Activated naive CD4-positive, alpha-beta T cell treated with Interleukin-2 at 50 U/mL for 16 hours (primary cell): ENCODE data around the gene LYG2.
"Not testable (repeated sequence)": the region's sequence is repeated elsewhere in the genome, so short reads cannot be mapped to it uniquely, and the experiment has no call there.

ENCODE experiments used
- DNase-seq: peaks from one replicate; pipeline ENCODE4 v3.0.0-alpha.2; 2020

LYG2 gene

GRCh38 chr2:99255491-99256318 is at the start of gene LYG2:
TSS of gene LYG2 (minus strand) at chr2:99255666. CDS start at chr2:99254260, 1,406 bp downstream.
- no peak for DNase-seq

- not testable (repeated sequence) for DNase-seq
These were observed 45.6 kb upstream of the LYG2 start, which contains the start of gene LYG1 for GRCh38 chr2:99301097-99301496. TSS of gene LYG1 (minus strand) at chr2:99301197. CDS start at chr2:99295670, 5,527 bp downstream.

- no peak for DNase-seq
These were observed 44.1 kb upstream of the LYG2 start for GRCh38 chr2:99299580-99299979.

- DNase-seq = no peak
These were observed 42.5 kb upstream of the LYG2 start for GRCh38 chr2:99297994-99298393.

GRCh38 chr2:99285526-99285925 is 30.1 kb upstream of the LYG2 start:
- DNase-seq = no peak

GRCh38 chr2:99279969-99280695 is 24.7 kb upstream of the LYG2 start:
- no peak for DNase-seq

GRCh38 chr2:99278793-99279291 is 23.4 kb upstream of the LYG2 start:
- DNase-seq = no peak

DNA sequence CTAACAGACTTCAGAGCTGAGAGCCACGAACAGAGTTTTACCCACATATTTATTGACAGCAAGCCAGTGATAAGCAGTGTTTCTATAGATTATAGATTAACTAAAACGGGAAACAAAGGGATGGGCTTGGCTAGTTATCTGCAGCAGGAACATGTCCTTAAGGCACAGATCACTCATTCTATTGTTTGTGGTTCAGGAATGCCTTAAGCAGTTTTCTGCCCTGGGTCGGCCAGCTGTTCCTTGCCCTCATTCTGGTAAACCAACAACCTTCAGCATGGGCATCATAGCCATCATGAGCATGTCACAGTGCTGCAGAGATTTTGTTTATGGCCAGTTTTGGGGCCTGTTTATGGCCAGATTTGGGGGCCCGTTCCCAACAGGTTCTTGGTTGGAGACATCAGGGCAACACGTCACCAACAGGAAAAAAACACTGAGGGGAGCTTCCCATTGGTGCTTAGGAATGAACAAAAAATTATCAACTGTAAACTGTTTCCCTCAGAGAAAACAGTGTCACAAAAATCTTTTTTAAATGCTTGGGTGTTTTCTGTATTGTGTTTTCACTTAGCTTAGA is 22.8 kb upstream of the LYG2 start:
- not testable (repeated sequence) for DNase-seq

DNA sequence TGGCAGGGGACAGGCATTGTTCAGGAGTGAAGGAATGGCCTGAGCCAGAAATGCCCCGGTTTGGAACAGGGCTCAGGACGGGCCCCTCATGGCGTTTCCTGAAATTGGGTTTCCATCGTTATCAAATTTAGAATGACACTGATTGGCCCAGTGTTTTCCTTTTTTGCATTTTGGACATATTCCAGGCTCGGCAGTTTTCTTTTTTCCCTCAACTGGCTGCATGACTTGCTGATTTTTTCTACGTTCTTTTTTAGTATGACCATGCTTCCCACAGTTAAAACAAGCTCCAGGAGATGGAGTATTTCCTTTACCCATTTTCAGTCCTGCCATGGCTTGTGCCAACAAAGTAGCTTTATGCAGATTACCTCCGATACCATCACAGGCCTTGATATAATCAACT is 20.4 kb upstream of the LYG2 start:
- no peak for DNase-seq

GRCh38 chr2:99261242-99261641 is 5.8 kb upstream of the LYG2 start:
- no peak for DNase-seq

GRCh38 chr2:99260184-99260583 is 4.7 kb upstream of the LYG2 start:
- DNase-seq = no peak

- no peak for DNase-seq
These were observed 4.0 kb upstream of the LYG2 start for GRCh38 chr2:99259465-99259864.

DNA sequence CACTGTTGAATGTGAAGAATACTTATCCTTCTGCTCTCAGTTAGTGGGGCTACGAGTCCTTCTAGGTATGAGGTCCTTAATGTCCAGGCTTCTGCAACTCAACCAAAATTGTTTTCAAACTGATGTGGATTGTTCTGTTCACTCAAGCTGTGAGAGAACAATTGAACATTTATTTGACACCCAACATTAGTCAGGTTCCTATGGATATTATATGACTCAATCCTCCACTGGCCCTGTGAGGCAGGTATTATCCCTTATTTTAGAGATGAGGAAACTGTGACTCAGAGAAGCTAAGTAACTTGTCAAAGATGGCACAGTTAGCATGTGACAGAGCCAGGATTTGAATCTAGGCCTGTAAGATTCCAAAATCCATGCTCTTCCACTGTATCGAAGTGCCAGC is 1.2 kb upstream of the LYG2 start:
- no peak for DNase-seq

- no peak for DNase-seq
These were observed 5.5 kb downstream of the LYG2 start for GRCh38 chr2:99249951-99250350.

DNA sequence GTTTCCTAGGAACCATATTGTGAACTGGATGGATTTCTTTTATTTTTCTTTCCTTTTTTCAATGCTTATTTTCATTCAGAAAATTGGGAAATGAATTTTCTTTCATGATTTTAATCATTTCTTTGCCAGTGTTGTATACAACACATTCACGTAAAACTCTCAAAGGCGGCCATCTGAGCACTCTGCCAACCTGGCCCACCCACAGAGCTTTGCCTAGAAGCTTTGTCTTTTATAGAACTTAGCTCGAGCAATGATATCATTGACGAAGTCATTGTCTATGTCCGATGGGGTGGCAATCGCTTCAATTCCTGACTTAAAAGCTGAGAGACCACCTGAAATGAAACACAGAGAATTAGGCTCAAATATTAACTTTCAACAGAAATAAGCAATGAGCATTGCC is 13.3 kb downstream of the LYG2 start:
- DNase-seq = no peak

GRCh38 chr2:99240431-99240830 is 15.0 kb downstream of the LYG2 start:
- no peak for DNase-seq

GRCh38 chr2:99238599-99238998 is 16.9 kb downstream of the LYG2 start:
- no peak for DNase-seq

DNA sequence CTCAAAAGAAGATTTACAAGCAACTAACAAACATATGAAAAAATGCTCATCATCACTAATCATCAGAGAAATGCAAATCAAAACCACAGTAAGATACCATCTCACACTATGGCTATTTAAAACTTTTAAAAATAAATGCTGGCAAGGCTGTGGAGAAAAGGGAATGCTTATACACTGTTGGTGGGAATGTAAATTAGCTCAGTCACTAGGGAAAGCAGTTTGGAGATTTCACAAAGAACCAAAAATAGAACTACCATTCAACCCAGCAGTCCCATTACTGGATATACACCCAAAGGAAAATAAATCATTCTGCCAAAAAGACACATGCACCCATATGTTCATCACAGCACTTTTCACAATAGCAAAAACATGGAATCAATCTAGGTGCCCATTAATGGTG is 22.3 kb downstream of the LYG2 start:
- DNase-seq = not testable (repeated sequence)

DNA sequence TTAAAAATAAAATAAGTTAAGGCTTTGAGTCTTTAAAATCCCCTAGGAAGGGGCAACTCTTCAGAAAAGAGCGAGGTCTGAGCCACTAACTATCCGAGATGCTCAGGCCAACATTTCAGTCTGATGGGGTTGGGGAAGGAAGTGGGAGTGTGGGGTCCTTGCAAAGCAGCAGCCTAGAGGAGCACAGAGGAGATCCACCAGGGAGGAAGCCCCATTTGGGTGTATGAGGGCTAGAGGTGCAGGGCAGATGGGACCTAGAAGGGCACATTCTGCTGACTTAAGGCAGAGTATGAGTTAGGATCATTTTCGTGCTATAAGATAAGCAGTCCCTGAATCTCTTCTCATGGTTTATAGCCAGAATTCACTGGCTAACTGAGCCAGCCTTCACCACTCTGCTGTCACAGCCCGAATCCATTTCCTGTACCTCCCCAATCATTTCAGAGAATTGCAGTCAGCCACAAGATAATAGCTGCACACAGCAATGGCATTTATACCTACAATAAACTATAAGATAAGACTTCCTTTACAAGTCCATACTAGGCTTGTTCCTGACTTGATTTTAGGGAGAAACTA is 37.5 kb downstream of the LYG2 start:
- no peak for DNase-seq

DNA sequence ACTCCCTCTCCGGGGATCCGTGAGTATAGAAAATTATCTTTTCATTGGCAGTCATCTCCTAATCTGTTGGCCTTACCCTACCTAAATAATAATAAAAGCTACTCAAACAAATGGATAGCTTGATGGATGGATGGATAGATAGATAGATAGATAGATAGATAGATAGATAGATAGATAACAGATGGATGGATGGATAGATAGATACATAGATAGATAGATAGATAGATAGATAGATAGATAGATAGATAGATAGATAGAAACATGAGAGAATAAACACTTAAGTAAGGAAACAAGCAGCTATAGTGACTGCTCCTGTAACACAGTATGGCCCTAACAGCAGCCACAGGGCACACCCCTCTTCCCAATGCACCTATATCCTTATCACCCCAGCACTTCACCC is 39.4 kb downstream of the LYG2 start:
- DNase-seq = no peak

GRCh38 chr2:99205491-99205890 is 50.0 kb downstream of the LYG2 start:
- DNase-seq = no peak

- no peak for DNase-seq
These were observed 53.3 kb downstream of the LYG2 start for GRCh38 chr2:99201959-99202678.
